Right hindlimb (tissue), 1 donor: Measurements from ENCODE around the gene SLC41A3.
A peak's percentile ranks its signal among the peaks of the same experiment; 100 is the strongest.
"Not testable (repeated sequence)": the region's sequence is repeated elsewhere in the genome, so short reads cannot be mapped to it uniquely, and the experiment has no call there.

ENCODE experiments used
- DNase-seq: peaks from one replicate; pipeline ENCODE4 v3.0.0-alpha.2; 2018

SLC41A3 gene

DNA sequence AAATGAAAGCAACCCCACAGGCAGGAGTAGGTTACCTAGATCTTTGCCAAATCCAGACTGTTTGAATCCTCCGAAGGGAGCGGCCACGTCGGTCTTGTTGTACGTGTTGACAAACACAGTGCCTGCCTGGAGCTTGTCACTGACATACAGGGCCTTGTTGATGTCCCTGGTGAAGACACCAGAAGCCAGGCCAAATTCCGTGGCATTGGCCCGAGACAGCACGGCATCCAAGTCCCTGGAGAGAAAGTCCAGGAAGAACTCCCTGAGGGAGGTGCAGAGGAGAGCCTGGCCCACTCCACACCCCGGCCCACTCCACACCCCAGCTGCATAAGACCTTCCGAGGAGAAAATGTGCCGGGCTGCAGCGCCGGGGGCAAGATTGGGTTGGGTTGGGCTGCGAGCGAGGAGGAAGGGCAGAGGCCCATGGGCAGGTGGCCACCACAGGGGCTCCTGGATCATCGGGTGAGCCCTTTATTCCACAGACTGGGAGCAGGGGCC, 21.8 kb upstream of the SLC41A3 start:
- DNase-seq, result no peak

DNA sequence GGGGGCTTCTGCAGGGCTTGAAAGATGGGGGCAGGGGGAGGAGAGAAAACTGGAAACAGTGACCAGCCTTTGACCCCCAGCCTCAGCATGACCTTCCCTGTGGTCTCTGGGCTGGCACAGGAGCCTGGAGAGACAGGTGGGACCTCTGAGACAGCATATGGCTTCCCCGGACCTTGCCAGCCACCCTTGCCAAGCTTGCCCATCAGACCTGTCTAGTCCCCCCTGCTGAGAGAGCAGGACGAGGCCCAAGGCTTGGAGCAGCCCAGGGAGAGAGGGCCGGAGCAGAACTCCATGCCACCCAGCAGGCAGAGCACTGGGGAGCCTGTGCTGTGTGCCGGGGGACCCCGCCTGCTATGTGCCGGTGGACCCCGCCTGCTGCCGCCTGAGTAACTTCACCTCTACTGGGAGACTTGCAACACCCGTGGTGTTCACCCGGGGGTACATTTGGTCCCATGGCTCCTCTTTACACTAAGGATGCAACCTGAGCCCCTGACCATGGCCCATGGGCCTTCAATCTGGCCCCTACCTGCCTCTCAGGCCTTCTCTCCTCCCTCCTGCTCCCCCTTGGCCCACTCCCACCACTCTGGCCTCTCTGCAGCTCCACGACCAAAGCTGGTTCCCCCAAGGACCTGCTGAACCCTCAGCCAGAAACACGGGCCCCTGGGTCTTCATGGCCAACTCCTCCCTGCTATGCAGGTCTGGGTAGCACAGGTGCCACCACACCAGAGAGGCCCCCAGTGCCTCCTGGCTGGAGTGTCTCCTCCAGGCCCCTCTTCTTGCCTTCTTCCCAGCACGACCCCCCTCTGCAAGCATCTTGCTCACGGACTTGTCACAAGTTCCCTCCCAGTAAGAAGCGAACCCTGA, 21.1 kb upstream of the SLC41A3 start:
- DNase-seq, result no peak

GRCh38 chr3:126104028-126104635, 20.2 kb upstream of the SLC41A3 start:
- no peak for DNase-seq

- DNase-seq, result no peak
These were observed 19.4 kb upstream of the SLC41A3 start for GRCh38 chr3:126103121-126104027.

- peak; percentile 59 for DNase-seq
These were observed 18.6 kb upstream of the SLC41A3 start for GRCh38 chr3:126102530-126102951.

- no peak for DNase-seq
These were observed 18.1 kb upstream of the SLC41A3 start for GRCh38 chr3:126102011-126102410.

DNA sequence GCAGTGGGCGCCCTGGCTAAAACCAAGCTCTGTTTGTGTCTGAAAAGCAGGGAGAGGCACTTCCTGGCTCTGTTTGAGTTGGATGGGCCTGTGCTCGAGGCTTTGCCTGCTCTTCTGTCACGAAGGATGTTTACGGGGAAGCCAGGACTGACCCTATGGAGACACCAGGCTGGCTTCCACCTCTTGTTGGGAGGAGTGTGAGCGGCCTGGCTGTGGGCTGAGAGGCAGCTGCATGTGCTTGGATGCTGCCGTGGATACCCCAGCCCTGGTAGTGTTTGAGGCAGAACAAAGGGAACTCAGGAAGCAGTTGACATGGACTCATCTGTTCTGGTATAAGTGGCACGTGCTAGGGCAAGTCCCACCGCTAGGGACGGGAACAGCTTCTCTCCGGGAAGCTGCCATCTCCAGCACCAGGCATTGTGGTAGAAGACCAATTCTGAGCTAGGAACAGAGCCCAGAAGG, 17.6 kb upstream of the SLC41A3 start:
- DNase-seq, result no peak

DNA sequence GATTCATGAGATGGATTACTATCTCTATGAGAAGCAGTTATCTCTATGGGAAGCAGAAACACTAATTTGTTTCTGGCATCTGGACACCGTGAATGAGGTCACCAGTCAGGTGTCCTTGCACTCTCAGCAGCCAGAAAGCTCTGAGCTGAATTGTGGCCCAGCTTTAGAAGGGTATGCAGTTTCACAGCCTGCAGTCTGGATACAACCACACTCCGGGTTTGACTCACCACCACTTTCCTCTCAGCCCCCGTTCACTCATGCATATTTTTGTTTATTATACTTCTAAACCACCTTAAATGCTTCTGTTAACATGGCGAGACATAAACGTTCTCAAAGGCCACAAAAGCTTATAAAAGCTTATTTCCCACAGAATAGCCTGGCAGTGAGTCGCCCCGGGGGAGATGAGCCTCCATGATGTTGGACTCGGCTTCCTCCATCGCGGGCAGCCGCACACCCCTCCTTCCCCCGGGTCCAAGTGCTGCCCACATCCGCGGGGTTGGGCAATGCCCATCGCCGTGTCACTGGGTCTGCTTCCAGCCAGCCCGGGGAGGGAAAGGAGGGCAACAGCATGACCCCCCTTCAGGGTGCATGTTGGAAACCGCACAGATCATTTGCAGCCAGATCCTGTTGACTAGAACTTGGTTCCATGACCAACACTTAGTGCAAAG, 16.8 kb upstream of the SLC41A3 start:
- DNase-seq, result no peak

GRCh38 chr3:126100269-126100633, 16.3 kb upstream of the SLC41A3 start:
- no peak for DNase-seq

DNA sequence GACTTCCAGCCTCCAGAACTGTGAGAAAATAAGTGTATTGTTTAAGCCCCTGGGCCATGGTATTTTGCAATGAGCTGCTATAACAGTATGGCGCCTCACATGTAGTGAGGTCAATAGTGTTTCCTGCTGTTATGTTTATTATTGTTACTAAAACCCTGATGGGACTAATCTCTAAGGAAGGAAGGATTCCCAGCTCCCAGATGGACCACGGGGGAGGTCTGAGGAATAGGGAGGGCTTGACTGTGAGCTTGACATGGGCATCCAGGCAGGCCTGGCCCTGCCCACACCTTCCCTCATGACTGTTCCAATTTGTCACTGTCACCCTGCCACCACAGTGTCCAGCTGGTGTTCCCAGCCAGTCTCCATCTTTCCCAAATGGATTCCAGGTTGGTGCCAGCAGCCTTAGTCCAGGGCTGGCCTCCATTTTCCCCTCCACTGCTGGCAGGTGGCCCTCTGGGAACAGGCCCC, 14.5 kb upstream of the SLC41A3 start:
- DNase-seq, result no peak

- DNase-seq, result no peak
These were observed 13.9 kb upstream of the SLC41A3 start for GRCh38 chr3:126097801-126098200.

GRCh38 chr3:126096274-126096673, 12.3 kb upstream of the SLC41A3 start:
- not testable (repeated sequence) for DNase-seq

DNA sequence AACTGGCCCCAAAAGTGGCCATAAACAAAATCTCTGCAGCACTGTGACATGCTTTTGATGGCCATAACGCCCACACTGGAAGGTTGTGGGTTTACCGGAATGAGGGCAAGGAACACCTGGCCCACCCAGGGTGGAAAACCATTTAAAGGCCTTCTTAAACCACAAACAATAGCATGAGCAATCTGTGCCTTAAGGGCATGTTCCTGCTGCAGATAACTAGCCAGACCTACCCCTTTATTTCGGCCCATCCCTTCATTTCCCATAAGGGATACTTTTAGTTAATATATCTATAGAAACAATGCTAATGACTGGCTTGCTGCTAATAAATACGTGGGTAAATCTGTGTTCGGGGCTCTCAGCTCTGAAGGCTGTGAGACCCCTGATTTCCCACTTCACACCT, 8.2 kb upstream of the SLC41A3 start:
- DNase-seq, result not testable (repeated sequence)

DNA sequence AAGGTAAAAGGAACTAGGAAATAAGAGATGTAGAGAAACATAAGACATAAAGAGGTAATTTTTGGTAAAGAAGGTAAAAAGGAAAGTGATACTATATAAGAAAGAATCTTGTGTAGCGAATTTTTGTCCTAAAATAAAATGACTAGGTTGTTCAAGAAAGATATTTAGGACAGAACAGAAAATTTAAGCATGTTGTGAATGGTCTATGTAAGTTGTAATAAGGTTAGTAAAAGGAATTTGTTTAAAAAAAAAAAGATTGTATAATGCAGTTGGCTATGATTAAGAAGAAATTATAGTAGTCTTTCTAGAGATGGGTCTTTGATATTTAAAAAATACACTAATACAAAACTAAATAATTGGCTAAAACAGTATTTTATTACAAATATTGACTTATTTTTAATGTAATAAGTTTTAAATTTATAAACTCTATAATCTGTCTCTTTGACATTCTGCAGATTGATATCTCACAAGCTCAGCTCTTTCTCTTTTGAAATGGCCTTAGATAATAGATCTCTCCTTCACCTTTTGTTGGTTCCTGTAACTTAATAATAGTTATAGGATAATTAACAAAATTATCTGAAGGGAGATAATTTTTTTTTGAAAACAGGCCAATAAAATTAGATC, 3.7 kb upstream of the SLC41A3 start:
- DNase-seq, result no peak

DNA sequence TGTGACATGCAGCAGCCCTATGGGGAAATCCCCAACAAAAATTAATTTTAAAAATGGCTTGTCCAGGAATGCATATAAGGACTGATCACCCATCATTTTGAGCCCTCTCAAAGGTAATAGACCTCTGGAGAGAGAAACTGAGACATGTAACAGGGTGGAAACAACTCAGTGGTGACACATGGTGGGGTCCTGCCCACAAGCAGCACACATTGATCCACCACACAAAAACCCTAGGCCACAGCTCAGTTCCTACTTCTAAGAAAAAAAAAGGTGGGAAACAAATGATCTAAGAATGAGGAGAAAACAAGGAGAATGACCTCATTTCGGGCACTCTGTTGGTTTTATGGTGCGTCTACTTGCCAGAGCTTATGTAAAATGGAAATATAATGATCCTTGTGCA, 1.9 kb upstream of the SLC41A3 start:
- no peak for DNase-seq

DNA sequence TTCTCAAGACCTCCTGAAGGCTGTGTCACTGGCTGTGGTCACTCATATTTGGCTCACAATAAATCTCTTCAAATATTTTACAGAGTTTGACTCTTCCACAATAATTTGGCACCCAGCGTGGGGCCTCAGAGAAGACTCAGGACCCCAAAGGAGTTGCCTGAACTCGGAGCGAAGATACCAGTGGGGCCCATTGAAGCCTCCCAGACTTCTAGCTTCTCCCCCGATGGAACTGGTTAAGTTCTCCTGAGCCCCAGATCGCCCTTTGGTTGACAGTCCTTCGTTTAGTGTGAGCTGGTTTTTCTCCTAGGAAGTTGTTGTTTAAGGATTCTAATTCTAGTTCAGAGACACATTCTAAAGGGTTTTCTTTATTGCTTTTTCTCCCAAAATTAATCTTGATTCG, 1.4 kb upstream of the SLC41A3 start:
- no peak for DNase-seq

GRCh38 chr3:126084768-126085180, 850 bp upstream of the SLC41A3 start:
- no peak for DNase-seq

GRCh38 chr3:126083511-126083912, 412 bp downstream of the SLC41A3 start:
- DNase-seq, result no peak

GRCh38 chr3:126083138-126083445, 832 bp downstream of the SLC41A3 start:
- no peak for DNase-seq

DNA sequence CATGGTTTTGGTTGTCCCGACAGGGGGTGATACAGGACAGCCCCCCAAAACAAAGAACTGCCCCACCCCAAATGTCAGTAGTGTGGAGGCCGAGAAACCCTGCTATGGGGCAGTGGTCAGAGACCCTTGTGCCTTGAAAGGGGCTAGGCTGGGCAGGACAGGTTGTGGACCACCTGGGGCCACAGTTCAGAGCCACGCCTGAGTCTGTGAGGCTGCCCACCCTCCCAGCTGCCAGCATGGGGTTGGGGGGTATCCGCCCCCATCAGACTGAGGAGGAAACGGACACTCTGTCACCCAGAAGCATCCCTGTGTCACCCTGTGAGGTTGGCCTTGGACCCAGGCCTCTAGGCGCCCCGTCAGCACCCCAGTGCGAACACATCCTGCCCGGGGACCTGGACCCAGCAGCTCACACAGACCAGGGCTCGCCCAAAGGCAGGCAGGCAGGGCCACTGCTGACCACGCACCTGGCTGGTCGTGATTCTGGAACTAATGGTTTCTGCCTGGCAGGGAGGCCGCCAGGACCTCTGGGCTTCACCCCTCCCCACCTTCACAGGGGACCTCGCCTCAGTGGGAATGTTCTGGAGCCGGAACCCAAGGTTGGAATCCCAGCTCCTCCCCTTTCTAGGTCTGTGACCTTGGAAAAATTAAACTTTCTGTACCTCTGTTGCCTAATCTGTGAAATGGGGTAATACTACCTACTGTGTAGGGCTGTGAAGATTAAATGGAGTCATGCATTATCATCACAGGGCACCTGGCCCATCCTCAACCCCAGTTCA, 1.4 kb downstream of the SLC41A3 start:
- no peak for DNase-seq

DNA sequence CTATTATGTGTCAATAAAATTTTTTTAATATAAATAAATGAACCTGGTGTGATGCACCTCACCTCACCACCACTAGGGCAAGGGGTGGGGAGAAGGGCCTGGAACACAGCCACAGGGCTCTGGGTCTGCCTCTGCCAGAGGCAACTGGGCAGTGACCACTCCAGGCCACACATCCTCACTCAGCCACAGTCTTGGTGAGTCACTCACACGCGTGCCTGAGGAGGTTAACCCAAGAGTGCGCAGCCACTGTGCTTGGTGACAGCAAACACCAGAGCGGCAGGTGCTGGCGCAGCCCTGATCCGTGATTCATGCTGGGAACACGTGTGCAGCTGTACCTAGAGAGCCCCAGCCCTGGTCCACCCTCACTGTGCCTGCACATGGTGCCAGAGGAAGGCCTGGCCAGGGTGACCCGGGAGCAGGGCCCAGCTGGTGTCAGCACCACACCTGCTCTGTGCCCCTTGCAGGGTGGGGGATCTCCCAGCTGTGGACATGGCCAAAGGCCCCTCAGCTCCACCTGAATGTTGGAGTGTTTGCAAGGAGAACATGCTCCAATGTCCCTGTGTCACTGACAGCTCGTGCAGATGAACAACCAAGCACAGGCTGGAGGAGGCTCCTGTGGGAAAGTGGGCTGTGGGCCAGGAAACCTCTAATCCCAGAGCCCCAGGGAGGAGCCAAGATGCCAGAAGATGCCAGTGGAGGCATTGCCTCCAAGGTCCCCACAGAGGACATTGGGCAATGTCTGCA, 2.1 kb downstream of the SLC41A3 start:
- DNase-seq, result no peak
